Neural progenitor cell (in vitro differentiated cells): ENCODE data around the gene LY6G6D. TPM values are rescaled to one million over a fixed set of nuclear protein-coding genes. Genes with fewer than 3 reads are reported as not detected.
A peak's percentile ranks its signal among the peaks of the same experiment; 100 is the strongest.

ENCODE experiments used
- DNase-seq: peaks from one replicate; pipeline ENCODE4 v3.0.0-alpha.2; 2016; ENCODE audit warnings: low spot score
- H2AFZ ChIP-seq: fragments of 200-600 bp; sonication (generic); replicated peaks from 2 replicates; pipeline ENCODE4 v1.6.1; 2016; ENCODE audit warnings: antibody characterized with exemption
- H3F3A ChIP-seq: fragments of 200-600 bp; sonication (generic); 2 replicates; pipeline ENCODE4 v1.6.1; 2016; ENCODE audit warnings: antibody characterized with exemption, low read depth
- H3K27ac ChIP-seq: fragments of 200-600 bp; sonication (generic); 2 replicates; pipeline ENCODE4 v1.5.1; 2016; ENCODE audit warnings: mild to moderate bottlenecking
- H3K27me3 ChIP-seq: fragments of 200-600 bp; sonication (generic); 2 replicates; pipeline ENCODE4 v1.6.1; 2016; ENCODE audit warnings: mild to moderate bottlenecking, moderate library complexity
- H3K36me3 ChIP-seq: fragments of 200-600 bp; sonication (generic); 2 replicates; pipeline ENCODE4 v1.5.1; 2016
- H3K4me1 ChIP-seq: fragments of 200-600 bp; sonication (generic); 2 replicates; pipeline ENCODE4 v1.6.1; 2016; ENCODE audit warnings: mixed run types
- H3K4me2 ChIP-seq: fragments of 200-600 bp; sonication (generic); 2 replicates; pipeline ENCODE4 v1.6.1; 2016
- H3K4me3 ChIP-seq: fragments of 200-600 bp; sonication (generic); 2 replicates; pipeline ENCODE4 v1.5.1; 2016
- H3K79me2 ChIP-seq: fragments of 200-600 bp; sonication (generic); 2 replicates; pipeline ENCODE4 v1.6.1; 2016; ENCODE audit warnings: low read depth
- H3K9ac ChIP-seq: fragments of 200-600 bp; sonication (generic); 2 replicates; pipeline ENCODE4 v1.6.1; 2016
- H3K9me3 ChIP-seq: fragments of 200-600 bp; sonication (generic); 2 replicates; pipeline ENCODE4 v1.5.1; 2016; ENCODE audit warnings: low read depth
- H4K20me1 ChIP-seq: fragments of 200-600 bp; sonication (generic); 2 replicates; pipeline ENCODE4 v1.6.1; 2016; ENCODE audit warnings: low read depth
- H3K27ac Mint-ChIP-seq: 3 replicates; pipeline ENCODE4 v1.8.0; 2021; ENCODE audit warnings: mixed read lengths
- H3K27me3 Mint-ChIP-seq: 2 replicates; pipeline ENCODE4 v1.8.0; 2022; ENCODE audit warnings: low read depth, mild to moderate bottlenecking, inconsistent platforms, moderate library complexity, mixed read lengths; ENCODE audit not compliant: insufficient read depth
- H3K36me3 Mint-ChIP-seq: 3 replicates; pipeline ENCODE4 v1.8.0; 2021; ENCODE audit warnings: mixed read lengths
- H3K4me1 Mint-ChIP-seq: 3 replicates; pipeline ENCODE4 v1.8.0; 2021; ENCODE audit warnings: mixed read lengths
- H3K4me3 Mint-ChIP-seq: 3 replicates; pipeline ENCODE4 v1.8.0; 2021; ENCODE audit warnings: mild to moderate bottlenecking, moderate library complexity, mixed read lengths
- H3K9me3 Mint-ChIP-seq: 3 replicates; pipeline ENCODE4 v1.8.0; 2020; ENCODE audit warnings: mixed read lengths
- EZH2 ChIP-seq: fragments of 200-600 bp; sonication (generic); IDR thresholded peaks from 2 replicates; pipeline ENCODE4 v1.6.1; 2017; ENCODE audit warnings: antibody characterized with exemption, mild to moderate bottlenecking, moderate library complexity
- EZH2phosphoT487 ChIP-seq: fragments of 200-600 bp; sonication (generic); IDR thresholded peaks from 2 replicates; pipeline ENCODE4 v1.6.1; 2017; ENCODE audit warnings: antibody characterized with exemption
- total RNA-seq: library from RNA; depleted of rRNA; stranded (reverse); fragments of >200 nt; gene quantifications from 2 replicates; pipeline ENCODE4 v1.2.3, GENCODE V29; 2015; ENCODE audit warnings: low replicate concordance
- TF ChIP-seq, protein P1 (sequence below): fragments of 200-600 bp; sonication (generic); IDR thresholded peaks from 2 replicates; pipeline ENCODE4 v1.5.1; 2017; ENCODE audit warnings: antibody characterized with exemption, mild to moderate bottlenecking

Gene LY6G6D
- total RNA-seq, 1 donor from 2014 or later, result 0.90 TPM

DNA sequence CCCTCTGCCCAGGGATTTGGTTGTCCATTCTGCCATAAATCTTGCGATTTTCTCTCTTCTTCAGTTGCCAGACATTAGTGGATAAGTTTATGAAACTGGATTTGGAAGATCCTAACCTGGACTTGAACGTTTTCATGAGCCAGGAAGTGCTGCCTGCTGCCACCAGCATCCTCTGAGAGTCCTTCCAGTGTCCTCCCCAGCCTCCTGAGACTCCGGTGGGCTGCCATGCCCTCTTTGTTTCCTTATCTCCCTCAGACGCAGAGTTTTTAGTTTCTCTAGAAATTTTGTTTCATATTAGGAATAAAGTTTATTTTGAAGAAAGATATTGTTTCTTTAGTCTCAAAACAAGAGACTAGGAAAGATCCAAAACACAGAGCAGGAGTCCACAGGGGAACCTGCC lies 47.2 kb downstream of the LY6G6D start, which contains the start of gene SAPCD1:
Gene SAPCD1, plus strand, starts transcription at position 301 of the 400 bp plus-strand sequence. CDS start 399 bp downstream, outside the sequence.
- no peak within 1 kb of the TSS for H3K4me3 ChIP-seq
- Mint-ChIP-seq H3K27ac (peak within 1 kb of the TSS; percentile 96), H3K27me3 (peaks cover 4% of the 10 kb centered on the region), H3K4me1 (peaks cover 29% of the 10 kb centered on the region), H3K36me3 (peaks cover 40% of the 10 kb centered on the region), H3K9me3 (no peaks in the 10 kb centered on the region), H3K4me3 (peak within 1 kb of the TSS; percentile 54)
- no peak within 1 kb of the TSS for H2AFZ ChIP-seq
- no peaks in the 10 kb centered on the region for H3K9me3 ChIP-seq
- no peak within 1 kb of the TSS for H3K9ac ChIP-seq
- no peaks in the 10 kb centered on the region for H3K27me3 ChIP-seq
- TF ChIP-seq, protein P1, sequence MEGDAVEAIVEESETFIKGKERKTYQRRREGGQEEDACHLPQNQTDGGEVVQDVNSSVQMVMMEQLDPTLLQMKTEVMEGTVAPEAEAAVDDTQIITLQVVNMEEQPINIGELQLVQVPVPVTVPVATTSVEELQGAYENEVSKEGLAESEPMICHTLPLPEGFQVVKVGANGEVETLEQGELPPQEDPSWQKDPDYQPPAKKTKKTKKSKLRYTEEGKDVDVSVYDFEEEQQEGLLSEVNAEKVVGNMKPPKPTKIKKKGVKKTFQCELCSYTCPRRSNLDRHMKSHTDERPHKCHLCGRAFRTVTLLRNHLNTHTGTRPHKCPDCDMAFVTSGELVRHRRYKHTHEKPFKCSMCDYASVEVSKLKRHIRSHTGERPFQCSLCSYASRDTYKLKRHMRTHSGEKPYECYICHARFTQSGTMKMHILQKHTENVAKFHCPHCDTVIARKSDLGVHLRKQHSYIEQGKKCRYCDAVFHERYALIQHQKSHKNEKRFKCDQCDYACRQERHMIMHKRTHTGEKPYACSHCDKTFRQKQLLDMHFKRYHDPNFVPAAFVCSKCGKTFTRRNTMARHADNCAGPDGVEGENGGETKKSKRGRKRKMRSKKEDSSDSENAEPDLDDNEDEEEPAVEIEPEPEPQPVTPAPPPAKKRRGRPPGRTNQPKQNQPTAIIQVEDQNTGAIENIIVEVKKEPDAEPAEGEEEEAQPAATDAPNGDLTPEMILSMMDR, result no peak
- TF ChIP-seq EZH2 (no peak), EZH2phosphoT487 (no peak)
- no peaks in the 10 kb centered on the region for H3K79me2 ChIP-seq
- H4K20me1 ChIP-seq, result no peaks in the 10 kb centered on the region
- H3F3A ChIP-seq, result peaks cover 18% of the 10 kb centered on the region
- peak within 1 kb of the TSS; percentile 73 for H3K4me2 ChIP-seq
- H3K27ac ChIP-seq, result peak within 1 kb of the TSS; percentile 67
- no peaks in the 10 kb centered on the region for H3K36me3 ChIP-seq
- H3K4me1 ChIP-seq, result peaks cover 23% of the 10 kb centered on the region
- DNase-seq, result no peak

DNA sequence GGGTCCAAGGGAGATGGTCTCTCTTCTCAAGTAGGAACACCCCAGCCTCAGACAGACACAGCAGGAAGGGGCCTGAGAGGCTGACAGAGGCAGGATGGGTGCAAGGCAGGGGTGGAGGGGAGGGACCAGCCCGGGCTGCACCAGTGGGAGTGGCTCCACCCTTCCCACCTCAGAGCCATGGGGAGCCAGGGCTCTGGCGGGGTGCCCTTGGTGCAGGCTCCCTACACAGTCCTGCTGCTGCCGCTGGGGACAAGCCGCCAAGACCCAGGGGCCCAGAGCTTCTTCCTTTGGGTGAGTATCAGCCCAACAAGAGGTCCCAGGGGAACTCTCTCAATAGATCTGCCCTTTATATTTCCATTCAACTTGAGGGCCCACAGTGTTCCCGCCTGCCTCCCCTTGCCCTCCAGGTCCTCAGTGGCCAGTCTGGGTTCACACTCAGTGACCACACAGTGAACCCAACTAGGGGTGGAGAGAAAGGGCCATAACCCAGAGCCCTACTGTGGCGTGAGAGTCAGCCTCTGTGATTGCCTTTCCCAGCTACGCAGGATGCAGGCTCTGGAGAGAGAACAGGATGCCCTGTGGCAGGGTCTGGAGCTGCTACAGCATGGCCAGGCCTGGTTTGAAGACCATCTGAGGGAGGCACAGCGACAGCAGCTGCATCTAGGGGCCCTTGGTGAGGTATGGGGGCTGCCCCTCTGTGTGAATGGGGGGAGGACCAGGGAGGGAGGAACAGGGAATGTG lies 47.9 kb downstream of the LY6G6D start:
- no peaks in the 10 kb centered on the region for H3K36me3 ChIP-seq
- H2AFZ ChIP-seq, result no peak overlapping the region
- no peaks in the 10 kb centered on the region for H4K20me1 ChIP-seq
- no peak overlapping the region for H3K4me3 ChIP-seq
- Mint-ChIP-seq H3K4me1 (peaks cover 29% of the 10 kb centered on the region), H3K36me3 (peaks cover 38% of the 10 kb centered on the region), H3K27ac (peak overlapping the region; percentile 96), H3K4me3 (peak overlapping the region; percentile 54), H3K9me3 (no peaks in the 10 kb centered on the region), H3K27me3 (peaks cover 4% of the 10 kb centered on the region)
- H3K27me3 ChIP-seq, result no peaks in the 10 kb centered on the region
- no peaks in the 10 kb centered on the region for H3K9me3 ChIP-seq
- TF ChIP-seq EZH2 (no peak), EZH2phosphoT487 (no peak)
- TF ChIP-seq, protein P1, result no peak
- H3K4me1 ChIP-seq, result peaks cover 23% of the 10 kb centered on the region
- H3K9ac ChIP-seq, result no peak overlapping the region
- DNase-seq, result no peak
- H3K4me2 ChIP-seq, result peak overlapping the region; percentile 73
- H3F3A ChIP-seq, result peaks cover 18% of the 10 kb centered on the region
- H3K27ac ChIP-seq, result peak overlapping the region; percentile 67
- no peaks in the 10 kb centered on the region for H3K79me2 ChIP-seq

DNA sequence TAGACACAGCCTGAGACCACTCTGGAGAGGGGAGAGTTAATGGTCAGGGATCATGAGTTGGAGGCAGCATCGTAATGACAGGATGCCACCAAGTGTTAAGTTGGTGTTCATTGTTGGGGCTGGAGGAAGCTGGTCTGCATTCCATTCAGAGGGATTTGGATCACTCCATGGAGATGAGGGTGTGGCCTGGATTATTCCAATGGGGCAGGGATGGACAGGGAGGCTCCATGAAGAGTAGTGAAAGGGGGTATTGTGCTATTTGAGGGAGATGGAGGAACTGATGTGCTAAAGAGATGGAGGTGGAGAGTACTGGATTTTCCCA lies 48.4 kb downstream of the LY6G6D start:
- Mint-ChIP-seq H3K27me3 (peaks cover 4% of the 10 kb centered on the region), H3K4me1 (peaks cover 29% of the 10 kb centered on the region), H3K9me3 (no peaks in the 10 kb centered on the region), H3K27ac (peak overlapping the region; percentile 86), H3K36me3 (peaks cover 34% of the 10 kb centered on the region), H3K4me3 (peak overlapping the region; percentile 54)
- Histone ChIP-seq H3K27ac (peak overlapping the region; percentile 67), H3F3A (peaks cover 18% of the 10 kb centered on the region), H3K27me3 (no peaks in the 10 kb centered on the region), H3K36me3 (no peaks in the 10 kb centered on the region), H3K4me1 (peaks cover 23% of the 10 kb centered on the region), H2AFZ (no peak overlapping the region), H3K9me3 (no peaks in the 10 kb centered on the region), H3K4me2 (peak overlapping the region; percentile 73), H3K79me2 (no peaks in the 10 kb centered on the region), H3K4me3 (no peak overlapping the region), H4K20me1 (no peaks in the 10 kb centered on the region), H3K9ac (no peak overlapping the region)
- peak; percentile 88 for DNase-seq
- TF ChIP-seq EZH2phosphoT487 (no peak), EZH2 (no peak)
- TF ChIP-seq, protein P1, result no peak
